ENCODE measurements around the gene KLHL14.

KLHL14 gene

GRCh38 chr18:32772581-32773381, at the start of gene KLHL14:
Gene KLHL14 (minus strand): TSS chr18:32773023. CDS start chr18:32770591, 2,432 bp downstream.
- Histone ChIP-seq H3K9me3 (ENCODE audit: insufficient read depth, low read depth, low read length) (no peaks in the 10 kb centered on the region), H3K4me1 (ENCODE audit: insufficient read depth, low read length) (peaks cover 30% of the 10 kb centered on the region), H3K9ac (ENCODE audit: low read depth, low read length) (no peak within 1 kb of the TSS; the same call in 1 of the 2 replicates), H3K36me3 (ENCODE audit: insufficient read depth, low read depth, low read length) (no peaks in the 10 kb centered on the region), H3K27me3 (ENCODE audit: insufficient read depth, low read length) (peaks cover 67% of the 10 kb centered on the region), H3K4me3 (ENCODE audit: low read length) (peak within 1 kb of the TSS; percentile 90), H3K27ac (ENCODE audit: low read length) (no peak within 1 kb of the TSS)

- no peaks in the 10 kb centered on the region for H3K27me3 ChIP-seq (ENCODE audit: insufficient read depth, low read length)
- H3K27ac ChIP-seq (ENCODE audit: low read length) = no peak overlapping the region
- H3K36me3 ChIP-seq (ENCODE audit: insufficient read depth, low read depth, low read length) = no peaks in the 10 kb centered on the region
- no peaks in the 10 kb centered on the region for H3K9me3 ChIP-seq (ENCODE audit: insufficient read depth, low read depth, low read length)
- no peak overlapping the region for H3K9ac ChIP-seq (ENCODE audit: low read depth, low read length)
- no peaks in the 10 kb centered on the region for H3K4me1 ChIP-seq (ENCODE audit: insufficient read depth, low read length)
- no peak overlapping the region for H3K4me3 ChIP-seq (ENCODE audit: low read length)
Measured at GRCh38 chr18:32822197-32822596, 49.4 kb upstream of the KLHL14 start.

DNA sequence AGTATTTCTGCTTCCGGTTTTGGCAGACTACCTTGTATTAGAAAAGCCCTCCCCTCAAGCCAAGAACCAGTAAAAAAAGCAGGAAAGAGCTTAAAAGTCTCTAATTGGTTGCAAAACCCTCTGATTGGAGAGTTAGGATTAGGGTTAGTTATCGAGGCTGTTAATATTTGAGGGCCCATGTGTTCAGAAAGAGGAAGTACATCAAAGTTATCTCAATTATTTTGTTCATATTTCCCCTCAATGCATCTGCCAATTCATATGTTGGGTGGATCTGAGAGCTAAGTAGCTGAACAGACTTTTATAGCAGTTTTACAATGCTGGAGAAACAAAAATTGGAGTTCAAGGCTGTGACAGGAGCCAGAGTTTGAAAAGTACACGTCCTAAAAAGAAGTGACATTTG, 43.1 kb upstream of the KLHL14 start:
- Histone ChIP-seq H3K9me3 (ENCODE audit: insufficient read depth, low read depth, low read length) (no peaks in the 10 kb centered on the region), H3K4me1 (ENCODE audit: insufficient read depth, low read length) (no peaks in the 10 kb centered on the region), H3K4me3 (ENCODE audit: low read length) (no peak overlapping the region), H3K9ac (ENCODE audit: low read depth, low read length) (no peak overlapping the region), H3K27me3 (ENCODE audit: insufficient read depth, low read length) (no peaks in the 10 kb centered on the region), H3K27ac (ENCODE audit: low read length) (no peak overlapping the region), H3K36me3 (ENCODE audit: insufficient read depth, low read depth, low read length) (no peaks in the 10 kb centered on the region)

DNA sequence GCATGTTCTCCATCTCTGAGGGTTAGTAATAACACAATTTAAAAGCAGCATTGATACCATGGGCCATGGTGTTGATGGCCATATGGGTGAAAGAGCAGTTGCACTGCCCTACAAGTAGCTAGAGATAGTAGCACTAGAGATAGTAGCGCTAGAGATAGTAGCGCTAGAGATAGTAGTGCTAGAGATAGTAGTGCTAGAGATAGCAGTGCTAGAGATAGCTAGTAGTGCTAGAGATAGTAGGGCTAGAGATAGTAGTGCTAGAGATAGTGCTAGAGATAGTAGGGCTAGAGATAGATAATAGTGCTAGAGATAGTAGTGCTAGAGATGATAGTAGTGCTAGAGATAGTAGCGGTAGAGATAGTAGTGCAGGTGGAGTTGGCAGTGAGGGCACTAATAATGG, 39.5 kb upstream of the KLHL14 start:
- no peaks in the 10 kb centered on the region for H3K27me3 ChIP-seq (ENCODE audit: insufficient read depth, low read length)
- H3K9ac ChIP-seq (ENCODE audit: low read depth, low read length) = no peak overlapping the region
- no peaks in the 10 kb centered on the region for H3K9me3 ChIP-seq (ENCODE audit: insufficient read depth, low read depth, low read length)
- H3K27ac ChIP-seq (ENCODE audit: low read length) = no peak overlapping the region
- H3K4me3 ChIP-seq (ENCODE audit: low read length) = no peak overlapping the region
- H3K36me3 ChIP-seq (ENCODE audit: insufficient read depth, low read depth, low read length) = no peaks in the 10 kb centered on the region
- H3K4me1 ChIP-seq (ENCODE audit: insufficient read depth, low read length) = no peaks in the 10 kb centered on the region

DNA sequence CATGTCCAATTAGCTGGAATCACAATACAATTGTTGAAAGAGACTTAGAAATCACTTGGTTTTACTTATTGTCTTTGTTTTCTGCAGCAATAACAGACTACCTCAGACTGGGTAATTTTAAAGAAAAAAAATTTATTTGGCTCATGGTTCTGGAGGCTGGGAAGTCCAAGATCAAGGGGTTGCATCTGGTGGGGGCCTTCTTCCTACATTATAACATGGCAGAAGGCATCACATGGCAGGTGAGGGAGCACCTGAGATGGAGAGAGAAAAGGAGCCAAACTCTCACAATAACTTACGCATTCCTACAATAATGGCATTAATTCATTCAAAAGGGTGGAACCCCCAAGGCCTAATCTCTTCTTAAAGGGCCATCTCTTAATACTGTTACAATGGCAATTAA, 37.5 kb upstream of the KLHL14 start:
- no peak overlapping the region for H3K9ac ChIP-seq (ENCODE audit: low read depth, low read length)
- no peaks in the 10 kb centered on the region for H3K9me3 ChIP-seq (ENCODE audit: insufficient read depth, low read depth, low read length)
- H3K4me1 ChIP-seq (ENCODE audit: insufficient read depth, low read length) = no peaks in the 10 kb centered on the region
- no peak overlapping the region for H3K4me3 ChIP-seq (ENCODE audit: low read length)
- H3K36me3 ChIP-seq (ENCODE audit: insufficient read depth, low read depth, low read length) = no peaks in the 10 kb centered on the region
- no peaks in the 10 kb centered on the region for H3K27me3 ChIP-seq (ENCODE audit: insufficient read depth, low read length)
- no peak overlapping the region for H3K27ac ChIP-seq (ENCODE audit: low read length)

- H3K9ac ChIP-seq (ENCODE audit: low read depth, low read length) = no peak overlapping the region
- no peak overlapping the region for H3K4me3 ChIP-seq (ENCODE audit: low read length)
- H3K27ac ChIP-seq (ENCODE audit: low read length) = no peak overlapping the region
- H3K4me1 ChIP-seq (ENCODE audit: insufficient read depth, low read length) = no peaks in the 10 kb centered on the region
- H3K36me3 ChIP-seq (ENCODE audit: insufficient read depth, low read depth, low read length) = no peaks in the 10 kb centered on the region
- no peaks in the 10 kb centered on the region for H3K27me3 ChIP-seq (ENCODE audit: insufficient read depth, low read length)
- no peaks in the 10 kb centered on the region for H3K9me3 ChIP-seq (ENCODE audit: insufficient read depth, low read depth, low read length)
Measured at GRCh38 chr18:32805354-32805753, 32.5 kb upstream of the KLHL14 start.

GRCh38 chr18:32804134-32804888, 31.5 kb upstream of the KLHL14 start:
- no peak overlapping the region for H3K9ac ChIP-seq (ENCODE audit: low read depth, low read length)

DNA sequence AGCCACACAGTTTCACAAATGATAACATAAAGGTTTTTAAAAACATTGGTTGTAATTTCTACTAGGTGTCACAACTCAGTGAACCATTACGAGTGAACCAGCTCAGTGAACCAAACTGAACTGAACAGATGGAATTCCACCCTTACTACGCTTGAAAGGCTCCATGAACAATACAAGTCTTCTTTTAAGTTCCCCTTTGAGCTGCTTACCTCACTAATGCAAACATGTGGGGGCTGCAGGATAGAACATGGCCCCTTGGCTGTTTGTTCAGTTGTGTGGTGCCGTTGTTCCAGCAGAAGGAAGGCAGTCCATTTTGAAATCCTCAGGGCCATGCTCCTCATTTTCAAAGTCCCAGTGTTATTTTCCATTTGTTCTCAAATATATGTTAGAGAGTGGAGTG, 30.7 kb upstream of the KLHL14 start:
- Histone ChIP-seq H3K4me3 (ENCODE audit: low read length) (no peak overlapping the region), H3K36me3 (ENCODE audit: insufficient read depth, low read depth, low read length) (no peaks in the 10 kb centered on the region), H3K9ac (ENCODE audit: low read depth, low read length) (no peak overlapping the region)

More at GRCh38 chr18:32804134-32804888, 31.5 kb upstream of the KLHL14 start:
- H3K4me3 ChIP-seq (ENCODE audit: low read length) = no peak overlapping the region
- no peaks in the 10 kb centered on the region for H3K9me3 ChIP-seq (ENCODE audit: insufficient read depth, low read depth, low read length)
- H3K4me1 ChIP-seq (ENCODE audit: insufficient read depth, low read length) = no peaks in the 10 kb centered on the region
- H3K36me3 ChIP-seq (ENCODE audit: insufficient read depth, low read depth, low read length) = no peaks in the 10 kb centered on the region
- no peaks in the 10 kb centered on the region for H3K27me3 ChIP-seq (ENCODE audit: insufficient read depth, low read length)
- no peak overlapping the region for H3K27ac ChIP-seq (ENCODE audit: low read length)

GRCh38 chr18:32802591-32803451, 30.0 kb upstream of the KLHL14 start:
- H3K4me3 ChIP-seq (ENCODE audit: low read length) = no peak overlapping the region
- no peak overlapping the region for H3K27ac ChIP-seq (ENCODE audit: low read length)
- H3K27me3 ChIP-seq (ENCODE audit: insufficient read depth, low read length) = no peaks in the 10 kb centered on the region
- H3K36me3 ChIP-seq (ENCODE audit: insufficient read depth, low read depth, low read length) = no peaks in the 10 kb centered on the region
- H3K4me1 ChIP-seq (ENCODE audit: insufficient read depth, low read length) = no peaks in the 10 kb centered on the region
- no peaks in the 10 kb centered on the region; the same call in 1 of the 2 replicates for H3K9me3 ChIP-seq (ENCODE audit: insufficient read depth, low read depth, low read length)
- H3K9ac ChIP-seq (ENCODE audit: low read depth, low read length) = no peak overlapping the region

More for the DNA sequence above, 30.7 kb upstream of the KLHL14 start:
- Histone ChIP-seq H3K27me3 (ENCODE audit: insufficient read depth, low read length) (no peaks in the 10 kb centered on the region), H3K27ac (ENCODE audit: low read length) (no peak overlapping the region), H3K4me1 (ENCODE audit: insufficient read depth, low read length) (no peaks in the 10 kb centered on the region), H3K9me3 (ENCODE audit: insufficient read depth, low read depth, low read length) (no peaks in the 10 kb centered on the region)

DNA sequence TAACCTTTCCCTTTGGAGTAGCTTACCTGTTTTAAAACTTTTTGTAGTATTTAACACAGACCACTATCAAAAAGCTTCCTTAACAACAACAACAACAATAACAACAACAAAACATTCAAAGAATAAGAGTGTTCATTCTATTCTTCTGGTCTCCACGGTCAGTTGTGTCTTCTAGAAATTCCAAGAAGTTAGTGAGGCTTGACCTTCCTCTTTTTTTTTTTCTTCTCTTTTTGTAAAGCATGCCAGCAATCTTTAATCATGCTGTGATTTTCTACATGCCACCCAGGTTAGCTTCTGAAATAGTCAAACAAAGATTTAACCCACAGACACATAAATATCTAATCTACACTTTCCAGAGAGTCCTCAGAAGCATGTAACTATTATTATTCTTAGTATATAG, 28.4 kb upstream of the KLHL14 start:
- H3K4me3 ChIP-seq (ENCODE audit: low read length) = no peak overlapping the region
- no peaks in the 10 kb centered on the region; the same call in 1 of the 2 replicates for H3K9me3 ChIP-seq (ENCODE audit: insufficient read depth, low read depth, low read length)
- H3K36me3 ChIP-seq (ENCODE audit: insufficient read depth, low read depth, low read length) = no peaks in the 10 kb centered on the region
- H3K9ac ChIP-seq (ENCODE audit: low read depth, low read length) = no peak overlapping the region
- no peaks in the 10 kb centered on the region for H3K27me3 ChIP-seq (ENCODE audit: insufficient read depth, low read length)
- H3K4me1 ChIP-seq (ENCODE audit: insufficient read depth, low read length) = no peaks in the 10 kb centered on the region
- H3K27ac ChIP-seq (ENCODE audit: low read length) = no peak overlapping the region

DNA sequence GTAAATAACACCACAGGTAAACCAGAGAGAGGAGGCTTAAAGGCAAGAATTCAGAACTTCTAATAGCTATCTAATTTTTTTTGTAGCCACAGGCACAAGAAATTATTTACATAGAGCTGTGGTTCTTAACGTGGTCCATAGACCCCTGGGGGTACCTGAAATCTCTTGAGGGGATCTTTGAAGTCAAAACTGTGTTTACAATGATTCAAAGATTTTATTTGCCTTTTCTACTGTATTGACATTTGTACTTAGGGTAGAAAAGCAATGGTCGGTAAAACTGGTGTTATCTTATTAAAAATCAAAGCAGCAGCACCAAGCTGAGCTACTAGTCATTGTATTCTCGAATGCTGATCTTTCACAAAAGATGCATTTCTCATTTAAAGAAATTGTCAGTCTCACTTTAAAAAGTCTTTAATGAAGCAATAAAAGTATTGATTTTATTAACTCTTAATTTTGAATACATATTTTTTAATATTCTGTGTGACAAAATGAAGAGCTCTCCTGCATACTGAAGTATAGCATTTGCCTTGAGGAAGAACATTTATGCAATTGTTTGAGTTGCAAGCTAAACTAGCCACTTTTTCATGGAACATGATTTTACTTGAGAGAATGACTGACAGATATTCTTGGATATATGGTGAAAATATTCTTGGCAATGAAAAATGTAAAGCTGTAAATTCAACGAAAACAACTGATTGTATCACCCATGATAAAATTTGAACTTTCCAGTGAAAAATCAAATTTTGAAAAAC, 25.6 kb upstream of the KLHL14 start:
- H3K9ac ChIP-seq (ENCODE audit: low read depth, low read length) = no peak overlapping the region
- H3K27ac ChIP-seq (ENCODE audit: low read length) = no peak overlapping the region

More for the DNA sequence above, 25.6 kb upstream of the KLHL14 start:
- Histone ChIP-seq H3K9me3 (ENCODE audit: insufficient read depth, low read depth, low read length) (no peaks in the 10 kb centered on the region; the same call in 1 of the 2 replicates), H3K36me3 (ENCODE audit: insufficient read depth, low read depth, low read length) (no peaks in the 10 kb centered on the region), H3K4me1 (ENCODE audit: insufficient read depth, low read length) (no peaks in the 10 kb centered on the region), H3K27me3 (ENCODE audit: insufficient read depth, low read length) (no peaks in the 10 kb centered on the region), H3K4me3 (ENCODE audit: low read length) (no peak overlapping the region)

Measured in iPS-20b (cell line).